Effector memory CD4-positive, alpha-beta T cell (primary cell): ENCODE measurements around the gene PUDP.

Experiments used
- DNase-seq, 3 donors: peaks; one replicate each; pipeline ENCODE4 v3.0.0-alpha.2; 2020
- H3K27ac ChIP-seq: 2 replicates; pipeline ENCODE4 v1.7.0; 2013; ENCODE audit warnings: mild to moderate bottlenecking, low read length, moderate library complexity; ENCODE audit not compliant: insufficient read depth, poor library complexity, severe bottlenecking
- H3K27me3 ChIP-seq: replicated peaks from 2 replicates; pipeline ENCODE4 v1.7.0; 2013; ENCODE audit warnings: mild to moderate bottlenecking, low read length; ENCODE audit not compliant: insufficient read depth, control insufficient read depth, poor library complexity, severe bottlenecking
- H3K36me3 ChIP-seq: 2 replicates; pipeline ENCODE4 v1.7.0; 2013; ENCODE audit warnings: mild to moderate bottlenecking, low read length, moderate library complexity; ENCODE audit not compliant: control insufficient read depth, insufficient read depth
- H3K4me1 ChIP-seq: 2 replicates; pipeline ENCODE4 v1.7.0; 2013; ENCODE audit warnings: low read length, mild to moderate bottlenecking; ENCODE audit not compliant: control insufficient read depth, insufficient read depth, poor library complexity, severe bottlenecking
- H3K4me3 ChIP-seq: 2 replicates; pipeline ENCODE4 v1.7.0; 2013; ENCODE audit warnings: low read length, low read depth, mild to moderate bottlenecking; ENCODE audit not compliant: insufficient read depth, poor library complexity, severe bottlenecking
- H3K9me3 ChIP-seq: 2 replicates; pipeline ENCODE4 v1.7.0; 2013; ENCODE audit warnings: mild to moderate bottlenecking, low read length, moderate library complexity; ENCODE audit not compliant: control insufficient read depth

PUDP gene

GRCh38 chrX:7092543-7092942 is 55.4 kb downstream of the PUDP start:
- no peaks in the 10 kb centered on the region for H3K4me1 ChIP-seq
- peaks cover 8% of the 10 kb centered on the region for H3K36me3 ChIP-seq
- no peak for DNase-seq
- H3K9me3 ChIP-seq = no peaks in the 10 kb centered on the region
- no peak overlapping the region for H3K27ac ChIP-seq
- H3K27me3 ChIP-seq = no peaks in the 10 kb centered on the region
- no peak overlapping the region for H3K4me3 ChIP-seq

- DNase-seq = no peak
- H3K4me3 ChIP-seq = no peak overlapping the region
- H3K36me3 ChIP-seq = peaks cover 4% of the 10 kb centered on the region
- no peaks in the 10 kb centered on the region for H3K4me1 ChIP-seq
- no peaks in the 10 kb centered on the region for H3K9me3 ChIP-seq
- no peaks in the 10 kb centered on the region for H3K27me3 ChIP-seq
- no peak overlapping the region for H3K27ac ChIP-seq
Measured at GRCh38 chrX:7091923-7092322, 56.0 kb downstream of the PUDP start.

GRCh38 chrX:7090641-7091040 is 57.3 kb downstream of the PUDP start:
- H3K9me3 ChIP-seq = no peaks in the 10 kb centered on the region
- H3K27me3 ChIP-seq = no peaks in the 10 kb centered on the region
- H3K4me1 ChIP-seq = no peaks in the 10 kb centered on the region
- DNase-seq = no peak
- peaks cover 4% of the 10 kb centered on the region for H3K36me3 ChIP-seq
- no peak overlapping the region for H3K4me3 ChIP-seq
- H3K27ac ChIP-seq = no peak overlapping the region

GRCh38 chrX:7088968-7089615 is 58.9 kb downstream of the PUDP start:
- DNase-seq = peak in 1 of 3 donors; percentile 9
- no peaks in the 10 kb centered on the region for H3K9me3 ChIP-seq
- H3K4me1 ChIP-seq = no peaks in the 10 kb centered on the region
- H3K36me3 ChIP-seq = no peaks in the 10 kb centered on the region
- no peak overlapping the region for H3K4me3 ChIP-seq
- H3K27me3 ChIP-seq = no peaks in the 10 kb centered on the region
- H3K27ac ChIP-seq = no peak overlapping the region

- Histone ChIP-seq H3K27ac (no peak overlapping the region), H3K27me3 (no peaks in the 10 kb centered on the region), H3K4me3 (no peak overlapping the region), H3K36me3 (no peaks in the 10 kb centered on the region), H3K9me3 (no peaks in the 10 kb centered on the region), H3K4me1 (peaks cover 15% of the 10 kb centered on the region)
- DNase-seq = no peak
Measured at GRCh38 chrX:7086384-7086783, 61.6 kb downstream of the PUDP start.

GRCh38 chrX:7085879-7086278 is 62.1 kb downstream of the PUDP start:
- Histone ChIP-seq H3K9me3 (no peaks in the 10 kb centered on the region), H3K36me3 (no peaks in the 10 kb centered on the region), H3K27ac (no peak overlapping the region), H3K4me3 (no peak overlapping the region), H3K4me1 (peaks cover 15% of the 10 kb centered on the region), H3K27me3 (no peaks in the 10 kb centered on the region)
- DNase-seq = no peak

GRCh38 chrX:7084841-7085240 is 63.1 kb downstream of the PUDP start:
- H3K4me1 ChIP-seq = peaks cover 15% of the 10 kb centered on the region
- H3K4me3 ChIP-seq = no peak overlapping the region
- no peaks in the 10 kb centered on the region for H3K36me3 ChIP-seq
- H3K9me3 ChIP-seq = no peaks in the 10 kb centered on the region
- DNase-seq = no peak
- no peaks in the 10 kb centered on the region for H3K27me3 ChIP-seq
- no peak overlapping the region for H3K27ac ChIP-seq

GRCh38 chrX:7083468-7084396 is 64.2 kb downstream of the PUDP start:
- Histone ChIP-seq H3K27me3 (no peaks in the 10 kb centered on the region), H3K9me3 (no peaks in the 10 kb centered on the region), H3K4me3 (no peak overlapping the region), H3K36me3 (no peaks in the 10 kb centered on the region), H3K27ac (peak overlapping the region; percentile 42), H3K4me1 (peaks cover 15% of the 10 kb centered on the region)
- DNase-seq = peak; percentile 29 to 58 (median 44)

- DNase-seq = no peak
- peaks cover 15% of the 10 kb centered on the region for H3K4me1 ChIP-seq
- no peaks in the 10 kb centered on the region for H3K9me3 ChIP-seq
- no peaks in the 10 kb centered on the region for H3K27me3 ChIP-seq
- no peaks in the 10 kb centered on the region for H3K36me3 ChIP-seq
- no peak overlapping the region for H3K4me3 ChIP-seq
- peak overlapping the region; percentile 45 for H3K27ac ChIP-seq
Measured at GRCh38 chrX:7083021-7083420, 64.9 kb downstream of the PUDP start.

- no peak for DNase-seq
- no peaks in the 10 kb centered on the region for H3K27me3 ChIP-seq
- no peaks in the 10 kb centered on the region for H3K9me3 ChIP-seq
- peak overlapping the region; percentile 45 for H3K27ac ChIP-seq
- H3K4me1 ChIP-seq = peaks cover 15% of the 10 kb centered on the region
- H3K4me3 ChIP-seq = no peak overlapping the region
- H3K36me3 ChIP-seq = no peaks in the 10 kb centered on the region
Measured at GRCh38 chrX:7082556-7082955, 65.4 kb downstream of the PUDP start.
